ENCODE data around the gene MAPK8IP2. TPM values are rescaled to one million over a fixed set of nuclear protein-coding genes. Genes with fewer than 3 reads are reported as not detected.

The MAPK8IP2 gene
- total and polyA plus RNA-seq, 12 donors: 3.9 to 30.1 (median 16.7) TPM

DNA sequence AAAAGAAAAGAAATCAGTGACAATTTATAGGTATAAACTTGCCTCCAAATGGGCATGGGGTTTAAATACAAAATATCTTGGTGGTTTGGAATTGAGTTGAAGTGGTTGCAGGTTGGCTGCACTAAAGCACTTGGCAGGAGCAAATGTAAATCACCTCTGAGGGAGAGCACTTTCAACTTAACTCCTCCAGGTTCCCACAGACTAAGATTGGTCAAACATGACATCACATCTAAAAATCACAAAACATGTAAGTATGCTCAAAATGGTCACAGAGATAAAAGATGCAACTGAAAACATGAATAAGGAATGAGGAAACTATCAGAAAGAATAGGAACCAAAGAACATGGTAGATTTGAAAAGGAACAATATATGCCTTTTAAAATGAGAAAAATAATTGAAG, 59.7 kb downstream of the MAPK8IP2 start:
- H3K4me1 ChIP-seq (replicated peaks in 1 of 2): peaks cover 0 to 12% of the 10 kb centered on the region in 2 donors
- H3K27me3 ChIP-seq: no peaks in the 10 kb centered on the region
- H3K36me3 ChIP-seq (replicated peaks in 1 of 2): no peaks in the 10 kb centered on the region
- H3K27ac ChIP-seq: no peak overlapping the region
- DNase-seq: no peak
- TF ChIP-seq, protein P1, sequence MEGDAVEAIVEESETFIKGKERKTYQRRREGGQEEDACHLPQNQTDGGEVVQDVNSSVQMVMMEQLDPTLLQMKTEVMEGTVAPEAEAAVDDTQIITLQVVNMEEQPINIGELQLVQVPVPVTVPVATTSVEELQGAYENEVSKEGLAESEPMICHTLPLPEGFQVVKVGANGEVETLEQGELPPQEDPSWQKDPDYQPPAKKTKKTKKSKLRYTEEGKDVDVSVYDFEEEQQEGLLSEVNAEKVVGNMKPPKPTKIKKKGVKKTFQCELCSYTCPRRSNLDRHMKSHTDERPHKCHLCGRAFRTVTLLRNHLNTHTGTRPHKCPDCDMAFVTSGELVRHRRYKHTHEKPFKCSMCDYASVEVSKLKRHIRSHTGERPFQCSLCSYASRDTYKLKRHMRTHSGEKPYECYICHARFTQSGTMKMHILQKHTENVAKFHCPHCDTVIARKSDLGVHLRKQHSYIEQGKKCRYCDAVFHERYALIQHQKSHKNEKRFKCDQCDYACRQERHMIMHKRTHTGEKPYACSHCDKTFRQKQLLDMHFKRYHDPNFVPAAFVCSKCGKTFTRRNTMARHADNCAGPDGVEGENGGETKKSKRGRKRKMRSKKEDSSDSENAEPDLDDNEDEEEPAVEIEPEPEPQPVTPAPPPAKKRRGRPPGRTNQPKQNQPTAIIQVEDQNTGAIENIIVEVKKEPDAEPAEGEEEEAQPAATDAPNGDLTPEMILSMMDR (IDR thresholded peaks at IDR 0.05): no peak
- H3K4me3 ChIP-seq: no peak overlapping the region
- intact Hi-C loops (cut with DNase I): no loop called here
- no peaks in the 10 kb centered on the region for H3K9me3 ChIP-seq (replicated peaks in 1 of 3)

Other genes with a start within 250 kb of the MAPK8IP2 start
- 100 to 1,000 TPM in 1 of 9 donors, 10 to 100 TPM in 8; 23.7 to 101 (median 79.2) TPM for gene SBF1, start 125.8 kb upstream of the MAPK8IP2 start, total RNA-seq
- gene SBF1, start 125.8 kb upstream of the MAPK8IP2 start, polyA plus RNA-seq: 100 to 1,000 TPM in 1 of 3 donors, 10 to 100 TPM in 1, 1 to 10 TPM in 1; 8.4 to 117 (median 66.5) TPM
- gene ADM2, start 119.2 kb upstream of the MAPK8IP2 start, total RNA-seq: under 1 TPM in 5 of 9 donors, not detected in 4; 0.14 to 0.54 (median 0.25) TPM
- gene ADM2, start 119.2 kb upstream of the MAPK8IP2 start, polyA plus RNA-seq: under 1 TPM in 2 of 3 donors, not detected in 1; 0.07 to 0.48 TPM
- not detected for gene MIOX, start 113.9 kb upstream of the MAPK8IP2 start, total RNA-seq
- gene MIOX, start 113.9 kb upstream of the MAPK8IP2 start, polyA plus RNA-seq: not detected
- gene LMF2, start 93.1 kb upstream of the MAPK8IP2 start, total RNA-seq: 10 to 100 TPM; 23.6 to 91.0 (median 77.2) TPM
- gene LMF2, start 93.1 kb upstream of the MAPK8IP2 start, polyA plus RNA-seq: 100 to 1,000 TPM in 1 of 3 donors, 10 to 100 TPM in 1, 1 to 10 TPM in 1; 6.3 to 120 (median 90.3) TPM
- gene NCAPH2, start 92.6 kb upstream of the MAPK8IP2 start, total RNA-seq: 10 to 100 TPM; 22.9 to 40.2 (median 31.7) TPM
- gene NCAPH2, start 92.6 kb upstream of the MAPK8IP2 start, polyA plus RNA-seq: 10 to 100 TPM; 13.8 to 90.5 (median 56.2) TPM
- 1 to 10 TPM in 6 of 9 donors, under 1 TPM in 1, not detected in 2; 0.78 to 7.8 (median 1.7) TPM for gene SCO2, start 75.2 kb upstream of the MAPK8IP2 start, total RNA-seq
- 1 to 10 TPM in 2 of 3 donors, not detected in 1; 1.2 to 4.0 TPM for gene SCO2, start 75.2 kb upstream of the MAPK8IP2 start, polyA plus RNA-seq
- 100 to 1,000 TPM in 3 of 9 donors, 10 to 100 TPM in 5, 1 to 10 TPM in 1; 1.9 to 152 (median 48.0) TPM for gene TYMP, start 70.8 kb upstream of the MAPK8IP2 start, total RNA-seq
- 10 to 100 TPM; 12.3 to 90.3 (median 89.5) TPM for gene TYMP, start 70.8 kb upstream of the MAPK8IP2 start, polyA plus RNA-seq
- gene KLHDC7B, start 54.9 kb upstream of the MAPK8IP2 start, total RNA-seq: under 1 TPM in 7 of 9 donors, not detected in 2; 0.06 to 0.69 (median 0.14) TPM
- under 1 TPM; 0.09 to 0.24 (median 0.24) TPM for gene KLHDC7B, start 54.9 kb upstream of the MAPK8IP2 start, polyA plus RNA-seq
- 1 to 10 TPM in 3 of 9 donors, under 1 TPM in 3, not detected in 3; 0.57 to 7.2 (median 2.4) TPM for gene SYCE3, start 37.9 kb upstream of the MAPK8IP2 start, total RNA-seq
- under 1 TPM in 1 of 3 donors, not detected in 2; 0.81 TPM for gene SYCE3, start 37.9 kb upstream of the MAPK8IP2 start, polyA plus RNA-seq
- gene CPT1B, start 22.4 kb upstream of the MAPK8IP2 start, total RNA-seq: 10 to 100 TPM in 7 of 9 donors, 1 to 10 TPM in 2; 6.2 to 22.9 (median 15.2) TPM
- 10 to 100 TPM in 2 of 3 donors, 1 to 10 TPM in 1; 7.7 to 76.1 (median 28.7) TPM for gene CPT1B, start 22.4 kb upstream of the MAPK8IP2 start, polyA plus RNA-seq
- gene CHKB, start 17.9 kb upstream of the MAPK8IP2 start, total RNA-seq: 100 to 1,000 TPM in 4 of 9 donors, 10 to 100 TPM in 5; 34.1 to 110 (median 88.4) TPM
- 100 to 1,000 TPM in 2 of 3 donors, 10 to 100 TPM in 1; 44.4 to 917 (median 477) TPM for gene CHKB, start 17.9 kb upstream of the MAPK8IP2 start, polyA plus RNA-seq
- gene ARSA, start 27.4 kb downstream of the MAPK8IP2 start, total RNA-seq: 10 to 100 TPM; 10.8 to 87.8 (median 61.6) TPM
- 100 to 1,000 TPM in 2 of 3 donors, 1 to 10 TPM in 1; 5.5 to 168 (median 103) TPM for gene ARSA, start 27.4 kb downstream of the MAPK8IP2 start, polyA plus RNA-seq
- gene SHANK3, start 72.0 kb downstream of the MAPK8IP2 start, total RNA-seq: 10 to 100 TPM in 3 of 9 donors, 1 to 10 TPM in 6; 1.2 to 26.1 (median 9.7) TPM
- 10 to 100 TPM in 2 of 3 donors, under 1 TPM in 1; 0.88 to 44.0 (median 21.3) TPM for gene SHANK3, start 72.0 kb downstream of the MAPK8IP2 start, polyA plus RNA-seq
- gene ACR, start 137.4 kb downstream of the MAPK8IP2 start, total RNA-seq: 1 to 10 TPM in 1 of 9 donors, under 1 TPM in 4, not detected in 4; 0.28 to 1.3 (median 0.46) TPM
- gene ACR, start 137.4 kb downstream of the MAPK8IP2 start, polyA plus RNA-seq: 1 to 10 TPM in 1 of 3 donors, under 1 TPM in 2; 0.13 to 1.5 (median 0.61) TPM
- gene RABL2B, start 182.8 kb downstream of the MAPK8IP2 start, total RNA-seq: 10 to 100 TPM; 10.1 to 31.5 (median 14.8) TPM
- 10 to 100 TPM; 16.7 to 33.9 (median 18.8) TPM for gene RABL2B, start 182.8 kb downstream of the MAPK8IP2 start, polyA plus RNA-seq

All from adrenal gland (tissue), 12 donors.